HEK293 (cell line): ENCODE results near the gene TXNDC15.
A peak's percentile ranks its signal among the peaks of the same experiment; 100 is the strongest.

Experiments used
- BCL11B ChIP-seq: fragments of 450-650 bp; formaldehyde crosslinking; IDR thresholded peaks from 2 replicates; pipeline ENCODE4 v1.5.1; 2016; ENCODE audit warnings: low read depth, missing biosample characterization, missing genetic modification characterization
- MYNN ChIP-seq: fragments of 450-650 bp; formaldehyde crosslinking; IDR thresholded peaks from 2 replicates; pipeline ENCODE4 v1.5.1; 2016; ENCODE audit warnings: missing biosample characterization, missing genetic modification characterization, borderline replicate concordance
- OSR2 ChIP-seq: fragments of 450-650 bp; formaldehyde crosslinking; IDR thresholded peaks from 2 replicates; pipeline ENCODE4 v1.5.1; 2016; ENCODE audit warnings: missing biosample characterization, missing genetic modification characterization
- PRDM10 ChIP-seq: fragments of 450-650 bp; formaldehyde crosslinking; IDR thresholded peaks from 2 replicates; pipeline ENCODE4 v1.5.1; 2016; ENCODE audit warnings: missing biosample characterization, missing genetic modification characterization
- RBAK ChIP-seq: fragments of 450-650 bp; formaldehyde crosslinking; IDR thresholded peaks from 2 replicates; pipeline ENCODE4 v1.5.1; 2016; ENCODE audit warnings: missing biosample characterization, missing genetic modification characterization
- SALL2 ChIP-seq: fragments of 450-650 bp; formaldehyde crosslinking; IDR thresholded peaks from 2 replicates; pipeline ENCODE4 v1.5.0; 2017; ENCODE audit warnings: missing biosample characterization, mild to moderate bottlenecking, missing genetic modification characterization, borderline replicate concordance
- TRIM28 ChIP-seq: IDR thresholded peaks from 2 replicates; pipeline ENCODE4 v1.6.1; 2011; ENCODE audit warnings: low read length, control low read depth, borderline replicate concordance
- ZBTB26 ChIP-seq: fragments of 450-650 bp; formaldehyde crosslinking; optimal IDR thresholded peaks from 2 replicates; pipeline ENCODE3; 2016; ENCODE audit warnings: missing biosample characterization, mild to moderate bottlenecking, missing genetic modification characterization
- ZBTB48 ChIP-seq: fragments of 450-650 bp; formaldehyde crosslinking; IDR thresholded peaks from 2 replicates; pipeline ENCODE4 v1.5.1; 2016; ENCODE audit warnings: missing biosample characterization, missing genetic modification characterization
- ZBTB8A ChIP-seq: fragments of 450-650 bp; formaldehyde crosslinking; IDR thresholded peaks from 2 replicates; pipeline ENCODE4 v1.5.1; 2016; ENCODE audit warnings: missing biosample characterization, missing genetic modification characterization
- ZNF114 ChIP-seq: fragments of 450-650 bp; formaldehyde crosslinking; IDR thresholded peaks from 2 replicates; pipeline ENCODE4 v1.5.0; 2017; ENCODE audit warnings: missing biosample characterization, missing genetic modification characterization
- ZNF140 ChIP-seq: fragments of 450-650 bp; formaldehyde crosslinking; IDR thresholded peaks from 2 replicates; pipeline ENCODE4 v1.5.1; 2016; ENCODE audit warnings: missing biosample characterization, missing genetic modification characterization
- ZNF2 ChIP-seq: fragments of 450-650 bp; formaldehyde crosslinking; IDR thresholded peaks from 2 replicates; pipeline ENCODE4 v1.5.1; 2016; ENCODE audit warnings: missing biosample characterization, missing genetic modification characterization
- ZNF214 ChIP-seq: fragments of 450-650 bp; formaldehyde crosslinking; IDR thresholded peaks from 2 replicates; pipeline ENCODE4 v1.5.1; 2017; ENCODE audit warnings: missing biosample characterization, mild to moderate bottlenecking, missing genetic modification characterization, borderline replicate concordance
- ZNF221 ChIP-seq: fragments of 450-650 bp; formaldehyde crosslinking; IDR thresholded peaks from 2 replicates; pipeline ENCODE4 v1.5.1; 2017; ENCODE audit warnings: missing biosample characterization, missing genetic modification characterization, borderline replicate concordance
- ZNF223 ChIP-seq: fragments of 450-650 bp; formaldehyde crosslinking; IDR thresholded peaks from 2 replicates; pipeline ENCODE4 v1.5.1; 2016; ENCODE audit warnings: missing biosample characterization, missing genetic modification characterization
- ZNF26 ChIP-seq: fragments of 450-650 bp; formaldehyde crosslinking; IDR thresholded peaks from 2 replicates; pipeline ENCODE4 v1.5.1; 2016; ENCODE audit warnings: missing biosample characterization, missing genetic modification characterization
- ZNF280C ChIP-seq: fragments of 450-650 bp; formaldehyde crosslinking; IDR thresholded peaks from 2 replicates; pipeline ENCODE4 v1.5.1; 2016; ENCODE audit warnings: missing biosample characterization, missing genetic modification characterization
- ZNF341 ChIP-seq: fragments of 450-650 bp; formaldehyde crosslinking; IDR thresholded peaks from 2 replicates; pipeline ENCODE4; 2016; ENCODE audit warnings: low read depth, missing biosample characterization, missing genetic modification characterization
- ZNF350 ChIP-seq: fragments of 450-650 bp; formaldehyde crosslinking; IDR thresholded peaks from 2 replicates; pipeline ENCODE4 v1.5.0; 2017; ENCODE audit warnings: missing biosample characterization, mild to moderate bottlenecking, missing genetic modification characterization
- ZNF391 ChIP-seq: fragments of 450-650 bp; formaldehyde crosslinking; IDR thresholded peaks from 2 replicates; pipeline ENCODE4 v1.5.1; 2016; ENCODE audit warnings: low read depth, missing biosample characterization, missing genetic modification characterization, borderline replicate concordance
- ZNF416 ChIP-seq: fragments of 450-650 bp; formaldehyde crosslinking; IDR thresholded peaks from 2 replicates; pipeline ENCODE4 v1.5.1; 2016; ENCODE audit warnings: missing biosample characterization, missing genetic modification characterization
- ZNF423 ChIP-seq: fragments of 450-650 bp; formaldehyde crosslinking; IDR thresholded peaks from 2 replicates; pipeline ENCODE4 v1.5.1; 2016; ENCODE audit warnings: missing biosample characterization, missing genetic modification characterization
- ZNF501 ChIP-seq: fragments of 450-650 bp; formaldehyde crosslinking; IDR thresholded peaks from 2 replicates; pipeline ENCODE4 v1.5.1; 2016; ENCODE audit warnings: missing biosample characterization, missing genetic modification characterization
- ZNF548 ChIP-seq: fragments of 450-650 bp; formaldehyde crosslinking; IDR thresholded peaks from 2 replicates; pipeline ENCODE4 v1.5.1; 2016; ENCODE audit warnings: missing biosample characterization, missing genetic modification characterization
- ZNF629 ChIP-seq: fragments of 450-650 bp; formaldehyde crosslinking; IDR thresholded peaks from 2 replicates; pipeline ENCODE4 v1.5.1; 2017; ENCODE audit warnings: missing biosample characterization, missing genetic modification characterization
- ZNF670 ChIP-seq: fragments of 450-650 bp; formaldehyde crosslinking; IDR thresholded peaks from 2 replicates; pipeline ENCODE4 v1.5.1; 2016; ENCODE audit warnings: missing biosample characterization, missing genetic modification characterization, low read depth
- ZNF692 ChIP-seq: fragments of 450-650 bp; formaldehyde crosslinking; IDR thresholded peaks from 2 replicates; pipeline ENCODE4 v1.5.1; 2016; ENCODE audit warnings: missing biosample characterization, missing genetic modification characterization
- ZNF707 ChIP-seq: fragments of 450-650 bp; formaldehyde crosslinking; IDR thresholded peaks from 2 replicates; pipeline ENCODE4 v1.5.1; 2016; ENCODE audit warnings: missing biosample characterization, missing genetic modification characterization
- ZNF777 ChIP-seq: fragments of 450-650 bp; formaldehyde crosslinking; IDR thresholded peaks from 2 replicates; pipeline ENCODE4 v1.5.1; 2017; ENCODE audit warnings: missing biosample characterization, missing genetic modification characterization, borderline replicate concordance
- ZXDB ChIP-seq: fragments of 450-650 bp; formaldehyde crosslinking; IDR thresholded peaks from 2 replicates; pipeline ENCODE4 v1.5.1; 2016; ENCODE audit warnings: missing biosample characterization, missing genetic modification characterization

The TXNDC15 gene

GRCh38 chr5:134904610-134905245 is 30.6 kb downstream of the TXNDC15 start, which contains the start of gene PCBD2 (continued):
- TF ChIP-seq ZNF416 (tag by site-specific recombination) (no peak), ZNF501 (tag by site-specific recombination) (0 out of 2 replicates have a peak, but pooled peaks have one; percentile 29), ZNF221 (tag by site-specific recombination) (no peak), OSR2 (tag by site-specific recombination) (0 out of 2 replicates have a peak, but pooled peaks have one; percentile 5), ZNF629 (tag by site-specific recombination) (peak; percentile 59), ZNF692 (tag by site-specific recombination) (0 out of 2 replicates have a peak, but pooled peaks have one; percentile 36), ZBTB8A (tag by site-specific recombination) (peak; percentile 99), MYNN (tag by site-specific recombination) (no peak), ZNF280C (tag by site-specific recombination) (no peak), ZNF707 (no peak), TRIM28 (peak; percentile 59; the same call in 1 of the 2 replicates), ZBTB26 (tag by site-specific recombination) (peak; percentile 86), SALL2 (tag by site-specific recombination) (no peak), ZNF214 (tag by site-specific recombination) (no peak), BCL11B (tag by site-specific recombination) (peak; percentile 76; the same call in 1 of the 2 replicates), ZNF670 (no peak), ZBTB48 (tag by site-specific recombination) (no peak), ZNF350 (tag by site-specific recombination) (no peak), ZNF2 (tag by site-specific recombination) (peak; percentile 88; the same call in 1 of the 2 replicates), ZXDB (tag by site-specific recombination) (peak; percentile 52; the same call in 1 of the 2 replicates), ZNF423 (tag by site-specific recombination) (no peak), RBAK (tag by site-specific recombination) (no peak), ZNF140 (no peak), ZNF777 (tag by site-specific recombination) (no peak), ZNF26 (tag by site-specific recombination) (no peak), ZNF114 (tag by site-specific recombination) (no peak), ZNF391 (tag by site-specific recombination) (0 out of 2 replicates have a peak, but pooled peaks have one; percentile 54), PRDM10 (tag by site-specific recombination) (no peak), ZNF223 (tag by site-specific recombination) (no peak), ZNF341 (no peak), ZNF548 (tag by site-specific recombination) (no peak)
